GM18499 (cell line): ENCODE data around the gene WDR43.
"Not testable (repeated sequence)": the region's sequence is repeated elsewhere in the genome, so short reads cannot be mapped to it uniquely, and the experiment has no call there.

ENCODE experiments used
- ATAC-seq: cut with Tn5 transposase; IDR thresholded peaks from one replicate; pipeline ENCODE4 v1.9.1; 2021; ENCODE audit warnings: moderate number of reproducible peaks; ENCODE audit not compliant: insufficient read depth, unreplicated experiment

WDR43 gene

DNA sequence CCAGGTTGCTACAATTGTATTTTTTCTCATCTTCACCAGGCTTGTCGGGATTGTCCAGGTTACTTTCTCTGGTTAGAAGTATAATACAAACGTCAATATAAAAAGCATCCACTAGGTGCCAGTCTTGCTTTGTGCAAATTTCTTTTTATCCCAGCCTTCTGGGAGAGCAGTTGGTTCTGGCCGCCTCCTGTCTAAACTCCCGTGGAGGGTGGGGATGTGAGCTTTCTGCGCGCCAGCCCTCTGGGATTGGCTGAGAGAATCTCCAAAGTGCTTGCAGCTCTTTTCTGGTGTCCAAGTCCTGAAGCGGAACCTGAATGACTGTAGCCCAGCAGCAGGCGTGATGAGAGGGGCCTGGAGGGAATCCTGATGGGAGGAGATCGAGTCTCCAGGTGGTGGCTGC, 64.2 kb downstream of the WDR43 start:
- no peak for ATAC-seq

- no peak for ATAC-seq
Measured at GRCh38 chr2:28960401-28960800, 65.9 kb downstream of the WDR43 start.

DNA sequence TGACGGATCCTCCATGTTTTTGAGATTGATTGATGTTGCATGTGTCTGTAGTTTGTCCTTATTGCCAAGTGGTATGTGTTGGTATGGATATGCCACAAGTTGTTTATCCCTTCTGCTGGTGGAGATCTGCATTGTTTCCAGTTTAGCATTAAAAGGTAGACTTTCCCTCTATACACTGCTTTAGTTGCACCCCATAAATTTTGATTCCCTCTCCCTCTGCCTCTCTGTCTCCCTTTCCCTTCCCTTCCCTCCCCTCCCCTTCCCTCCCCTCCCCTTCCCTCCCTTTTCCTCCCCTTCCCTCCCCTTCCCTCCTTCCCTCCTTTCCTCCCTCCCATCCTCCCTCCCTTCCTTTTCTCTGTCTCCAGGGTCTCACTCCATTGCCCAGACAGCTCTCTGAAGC, 68.0 kb downstream of the WDR43 start:
- no peak for ATAC-seq

DNA sequence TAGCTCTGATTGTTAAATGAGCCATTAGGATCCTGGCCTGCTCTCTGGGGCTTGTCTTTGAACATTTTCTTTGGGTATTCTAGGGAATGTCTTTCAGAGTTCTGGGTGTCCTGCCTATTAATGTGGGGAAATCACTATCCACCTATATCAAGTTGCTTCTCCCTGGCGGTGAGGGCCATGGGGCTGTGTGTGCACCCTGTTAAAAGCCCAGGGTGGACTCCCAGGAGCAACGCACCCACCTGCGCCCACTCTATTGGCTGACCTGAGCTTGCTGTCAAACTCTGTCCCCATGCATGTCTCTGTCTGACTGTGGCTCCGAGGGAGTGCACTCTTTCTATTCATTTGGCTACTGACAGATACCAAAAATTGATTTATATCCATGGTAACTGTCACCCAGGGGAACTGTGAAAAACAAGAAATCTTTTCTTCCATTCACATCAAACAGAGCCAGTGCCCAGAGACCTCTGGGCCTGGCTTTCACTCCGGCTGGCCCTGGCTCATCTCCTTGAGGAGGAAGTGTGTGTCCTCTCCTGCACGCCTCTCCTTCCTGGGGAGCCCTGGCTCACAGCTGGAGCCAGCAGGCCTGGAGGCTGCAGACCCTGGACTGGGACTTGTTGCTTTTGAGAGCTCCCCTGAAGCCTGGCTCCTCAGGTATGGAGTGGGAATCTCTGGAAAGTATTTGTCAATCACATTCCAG, 76.1 kb downstream of the WDR43 start:
- no peak for ATAC-seq

DNA sequence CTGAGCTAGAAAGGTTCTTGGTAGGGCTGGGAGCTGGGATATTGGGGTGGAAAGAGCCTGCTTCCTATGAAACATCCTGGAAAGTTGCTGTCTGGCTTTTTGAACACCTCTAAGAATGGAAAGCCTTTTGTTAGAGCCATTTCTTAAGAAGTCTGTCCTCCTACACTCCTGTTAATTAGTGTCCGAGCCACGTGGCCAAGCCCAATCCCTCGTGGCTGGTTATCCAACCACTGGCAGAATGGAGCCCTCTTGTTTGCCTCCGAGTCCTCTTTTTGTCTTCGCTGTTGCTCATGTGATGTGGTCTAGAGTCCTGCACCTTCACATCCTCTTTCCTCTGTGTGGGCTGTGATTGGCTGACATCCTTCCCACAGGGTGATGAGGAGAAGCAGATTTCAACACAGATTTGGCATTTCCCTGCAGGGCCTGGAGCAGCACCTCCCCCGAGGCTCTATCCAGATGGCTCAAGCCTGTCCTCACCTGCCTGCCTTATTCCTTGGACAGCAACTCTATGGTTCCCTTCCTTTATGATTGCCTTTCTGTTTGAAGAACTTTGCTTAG, 78.4 kb downstream of the WDR43 start:
- ATAC-seq, result no peak

DNA sequence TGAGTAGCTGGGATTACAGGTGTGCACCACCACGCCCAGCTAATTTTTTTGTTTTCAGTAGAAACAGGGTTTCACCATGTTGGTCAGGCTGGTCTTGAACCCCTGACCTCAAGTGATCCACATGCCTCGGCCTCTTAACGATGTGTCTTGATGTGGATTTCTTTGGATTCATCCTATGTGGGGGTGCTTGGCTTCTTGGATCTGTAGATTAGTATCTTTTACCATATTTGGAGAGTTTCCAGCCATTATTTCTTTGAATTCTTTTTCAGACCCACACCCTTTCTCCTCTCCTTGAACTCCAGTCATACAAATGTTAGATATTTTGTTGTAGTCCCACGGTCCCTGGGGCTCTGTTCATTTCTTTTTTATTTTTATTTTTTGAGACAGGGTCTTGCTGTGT, 79.8 kb downstream of the WDR43 start:
- no peak for ATAC-seq

- ATAC-seq, result no peak
Measured at GRCh38 chr2:28975671-28976070, 81.2 kb downstream of the WDR43 start.

GRCh38 chr2:28976584-28976983, 82.1 kb downstream of the WDR43 start:
- no peak for ATAC-seq

DNA sequence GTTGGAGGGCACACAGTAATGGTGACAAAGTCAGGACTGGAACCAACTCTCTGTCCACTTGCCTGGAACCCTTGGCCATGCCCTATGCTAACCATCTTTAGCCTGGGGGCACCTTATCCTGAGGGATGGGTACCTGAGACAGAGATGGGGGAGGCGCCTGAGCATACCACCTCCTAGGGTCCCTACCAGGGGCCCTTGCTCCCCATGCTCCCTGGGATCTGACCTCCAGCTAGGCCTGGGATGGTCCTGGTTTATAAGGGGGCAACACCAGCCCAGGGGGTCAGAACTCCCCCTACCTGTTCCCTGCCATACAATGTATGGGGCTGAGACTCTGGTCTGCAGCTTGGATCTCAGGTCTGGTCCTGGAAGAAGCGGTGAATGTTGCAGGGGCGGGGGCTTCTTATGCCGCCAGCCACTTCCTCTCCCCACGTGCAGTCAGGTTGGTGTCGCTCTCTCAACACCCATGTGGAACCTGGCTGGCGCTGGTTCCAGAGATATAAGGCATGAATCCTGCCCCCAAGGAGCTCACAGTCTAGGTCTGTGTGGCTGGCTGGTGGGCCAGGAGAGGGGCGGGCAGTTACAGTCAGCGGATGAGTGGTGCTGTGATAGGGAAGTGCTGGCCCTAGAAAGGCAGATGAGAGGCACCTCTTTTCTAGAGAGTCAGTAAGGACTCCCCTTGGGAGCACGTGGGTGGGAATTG, 82.9 kb downstream of the WDR43 start:
- no peak for ATAC-seq

- not testable (repeated sequence) for ATAC-seq
Measured at GRCh38 chr2:28978001-28978400, 83.5 kb downstream of the WDR43 start.

GRCh38 chr2:28978606-28979005, 84.1 kb downstream of the WDR43 start:
- no peak for ATAC-seq

GRCh38 chr2:28979041-28979440, 84.6 kb downstream of the WDR43 start:
- ATAC-seq, result no peak

DNA sequence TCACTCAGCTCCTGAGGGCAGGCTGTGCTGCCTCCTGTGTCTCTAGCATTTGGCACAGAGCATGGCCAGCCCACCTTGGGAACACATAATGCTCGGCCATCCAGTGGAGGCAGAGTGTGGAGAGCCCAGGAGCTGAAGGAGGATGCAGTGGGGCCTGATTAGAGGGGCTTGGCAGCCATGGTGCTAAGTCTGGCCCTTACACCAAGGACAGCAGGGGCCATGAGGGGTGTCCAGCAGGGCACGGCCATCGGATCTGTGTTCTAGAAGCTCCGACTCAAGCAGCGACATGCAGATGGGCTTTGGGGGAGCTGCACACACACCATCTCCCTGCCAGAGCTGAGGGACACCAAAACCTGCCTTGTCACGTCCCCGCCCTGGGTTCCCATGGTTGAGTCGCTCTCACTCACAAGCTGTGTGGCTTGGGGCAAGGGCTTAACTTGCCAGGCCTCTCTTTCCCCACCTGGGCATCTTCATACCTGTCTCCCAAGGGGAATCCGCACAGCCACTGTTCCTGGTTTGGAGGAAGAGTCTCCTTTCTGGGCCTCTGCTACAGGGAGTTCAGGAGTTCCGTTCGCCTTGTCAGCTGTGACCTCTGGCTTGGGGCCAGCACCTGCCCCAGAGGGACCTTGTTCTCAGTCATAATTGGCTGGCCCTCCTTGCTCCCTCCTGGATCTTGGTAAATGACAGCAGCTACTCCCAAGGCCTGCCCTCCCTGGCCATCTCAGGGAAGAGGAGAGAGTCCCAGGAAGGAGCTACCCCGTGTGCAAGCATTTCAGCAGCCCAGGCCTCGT, 85.3 kb downstream of the WDR43 start:
- no peak for ATAC-seq

GRCh38 chr2:28980368-28981015, 86.0 kb downstream of the WDR43 start:
- no peak for ATAC-seq

DNA sequence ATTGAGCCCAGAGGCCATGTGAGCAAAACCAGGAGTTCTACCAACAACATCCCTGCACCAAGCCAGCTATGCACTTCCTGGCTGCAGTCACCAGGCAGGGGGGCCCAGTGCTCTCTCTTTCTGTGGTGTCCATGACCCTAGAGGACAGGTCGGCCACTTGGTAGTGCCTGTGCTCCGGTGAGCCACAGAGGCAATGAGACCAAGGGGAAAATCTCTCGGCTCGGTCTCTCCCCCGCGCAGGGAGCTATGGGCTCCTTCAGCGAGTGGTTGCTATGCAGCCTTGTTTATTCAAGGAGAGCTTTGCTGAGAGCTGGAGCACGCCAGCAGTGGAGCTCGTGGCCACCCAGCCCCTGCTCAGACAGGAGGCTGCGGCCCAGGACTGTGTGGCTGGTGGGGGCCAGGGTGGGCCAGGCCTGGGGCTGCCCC, 86.6 kb downstream of the WDR43 start, which contains the start of gene TOGARAM2:
Gene TOGARAM2 (plus strand): TSS at position 283 of the 426 bp plus-strand sequence. CDS start 13,537 bp downstream, outside the sequence.
- no peak for ATAC-seq

DNA sequence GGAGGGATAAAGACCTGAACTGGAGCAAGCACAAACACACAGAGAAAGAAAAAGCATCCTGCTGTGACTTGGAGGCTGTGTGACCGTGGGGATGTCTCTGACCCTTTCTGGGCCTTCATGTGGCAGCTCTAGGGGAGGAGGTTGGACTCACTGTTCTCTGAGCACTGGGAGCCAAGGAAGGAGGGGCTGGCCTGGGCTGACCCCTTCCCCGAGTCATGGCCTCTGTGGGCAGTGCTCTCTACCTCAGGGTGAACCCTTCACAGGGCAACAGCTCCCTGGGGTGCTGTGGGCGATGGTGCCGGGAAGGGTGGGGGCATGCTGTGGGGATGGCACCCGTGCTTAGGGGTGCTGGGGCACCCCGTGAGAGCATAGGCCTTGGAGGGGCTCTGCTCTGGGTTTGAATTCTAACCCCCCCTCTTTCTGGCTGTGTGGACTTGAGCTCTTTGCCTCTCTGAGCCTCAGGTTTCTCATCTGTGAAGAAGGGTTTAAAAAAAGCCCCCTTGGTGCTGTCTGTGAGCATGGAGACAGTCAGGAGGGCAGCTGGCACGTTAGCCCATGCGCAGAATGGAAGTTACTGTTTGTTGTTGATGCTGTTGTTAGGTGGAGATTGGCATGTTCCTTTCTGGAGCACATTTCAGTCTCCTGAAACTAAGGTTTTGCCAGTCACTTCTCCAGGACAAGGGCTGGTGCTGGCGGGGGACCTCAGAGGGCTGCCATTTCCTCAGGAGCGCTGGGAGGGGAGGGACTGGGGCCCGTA, 87.3 kb downstream of the WDR43 start:
- ATAC-seq, result no peak

GRCh38 chr2:28982381-28982950, 88.0 kb downstream of the WDR43 start:
- no peak for ATAC-seq

- ATAC-seq, result no peak
Measured at GRCh38 chr2:28986429-28986828, 92.0 kb downstream of the WDR43 start.

DNA sequence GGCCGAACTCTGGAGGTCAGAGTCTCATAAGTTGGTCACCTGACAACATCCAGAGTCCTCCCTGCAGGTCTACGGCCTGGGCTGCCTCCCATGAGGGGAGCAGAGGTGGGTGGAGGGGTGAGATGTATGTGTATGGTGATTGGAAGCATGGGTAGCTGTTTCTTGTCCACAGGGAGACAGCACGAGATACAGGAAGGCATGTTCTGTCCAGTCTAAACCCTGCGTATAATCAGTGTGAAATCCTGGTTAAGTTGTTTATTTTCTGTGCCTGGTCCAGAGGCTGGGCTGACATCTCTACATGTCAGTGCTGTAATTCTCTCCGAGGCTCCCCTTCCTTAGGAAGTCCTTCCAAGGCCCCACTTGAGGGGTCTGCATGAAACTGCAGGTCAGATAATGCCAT, 95.5 kb downstream of the WDR43 start:
- ATAC-seq, result no peak
